ENCODE data around the gene LMTK3.

DNA sequence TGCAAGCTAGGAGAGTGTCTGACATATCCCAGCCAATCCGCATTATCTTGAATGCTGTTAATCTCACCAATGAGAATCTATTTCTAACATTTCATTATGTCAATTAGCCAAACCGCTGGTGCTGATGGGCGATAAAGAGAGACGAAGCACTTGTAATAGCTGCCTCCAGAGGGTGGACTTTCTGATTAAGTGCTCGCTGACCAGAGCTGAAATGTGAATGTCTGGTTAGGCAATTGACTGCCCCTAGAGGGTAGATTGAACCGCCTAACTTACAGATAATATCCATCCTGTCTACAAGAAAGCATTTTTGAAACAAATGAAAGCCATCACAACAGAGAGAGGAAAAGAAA, 66.4 kb downstream of the LMTK3 start:
- TF ChIP-seq POLR2A (IDR thresholded peaks at IDR 0.05), result no peak
- TF ChIP-seq, protein P1, sequence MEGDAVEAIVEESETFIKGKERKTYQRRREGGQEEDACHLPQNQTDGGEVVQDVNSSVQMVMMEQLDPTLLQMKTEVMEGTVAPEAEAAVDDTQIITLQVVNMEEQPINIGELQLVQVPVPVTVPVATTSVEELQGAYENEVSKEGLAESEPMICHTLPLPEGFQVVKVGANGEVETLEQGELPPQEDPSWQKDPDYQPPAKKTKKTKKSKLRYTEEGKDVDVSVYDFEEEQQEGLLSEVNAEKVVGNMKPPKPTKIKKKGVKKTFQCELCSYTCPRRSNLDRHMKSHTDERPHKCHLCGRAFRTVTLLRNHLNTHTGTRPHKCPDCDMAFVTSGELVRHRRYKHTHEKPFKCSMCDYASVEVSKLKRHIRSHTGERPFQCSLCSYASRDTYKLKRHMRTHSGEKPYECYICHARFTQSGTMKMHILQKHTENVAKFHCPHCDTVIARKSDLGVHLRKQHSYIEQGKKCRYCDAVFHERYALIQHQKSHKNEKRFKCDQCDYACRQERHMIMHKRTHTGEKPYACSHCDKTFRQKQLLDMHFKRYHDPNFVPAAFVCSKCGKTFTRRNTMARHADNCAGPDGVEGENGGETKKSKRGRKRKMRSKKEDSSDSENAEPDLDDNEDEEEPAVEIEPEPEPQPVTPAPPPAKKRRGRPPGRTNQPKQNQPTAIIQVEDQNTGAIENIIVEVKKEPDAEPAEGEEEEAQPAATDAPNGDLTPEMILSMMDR (IDR thresholded peaks at IDR 0.05), result peak; percentile 40 to 79 (median 59)
